Epithelial cell of esophagus (primary cell): ENCODE measurements around the gene WTIP.

Source experiments
- DNase-seq: peaks from one replicate; pipeline ENCODE4 v3.0.0; 2010; ENCODE audit warnings: low read depth
- H3K4me3 ChIP-seq: 2 replicates; pipeline ENCODE4 v1.5.1; 2011; ENCODE audit warnings: mild to moderate bottlenecking, low read length, control low read depth
- CTCF ChIP-seq: IDR thresholded peaks from 2 replicates; pipeline ENCODE4 v1.5.1; 2011; ENCODE audit warnings: low read depth, mild to moderate bottlenecking, low read length, control low read depth, inconsistent platforms; ENCODE audit not compliant: insufficient read depth; ENCODE audit errors: missing control alignments

WTIP gene

DNA sequence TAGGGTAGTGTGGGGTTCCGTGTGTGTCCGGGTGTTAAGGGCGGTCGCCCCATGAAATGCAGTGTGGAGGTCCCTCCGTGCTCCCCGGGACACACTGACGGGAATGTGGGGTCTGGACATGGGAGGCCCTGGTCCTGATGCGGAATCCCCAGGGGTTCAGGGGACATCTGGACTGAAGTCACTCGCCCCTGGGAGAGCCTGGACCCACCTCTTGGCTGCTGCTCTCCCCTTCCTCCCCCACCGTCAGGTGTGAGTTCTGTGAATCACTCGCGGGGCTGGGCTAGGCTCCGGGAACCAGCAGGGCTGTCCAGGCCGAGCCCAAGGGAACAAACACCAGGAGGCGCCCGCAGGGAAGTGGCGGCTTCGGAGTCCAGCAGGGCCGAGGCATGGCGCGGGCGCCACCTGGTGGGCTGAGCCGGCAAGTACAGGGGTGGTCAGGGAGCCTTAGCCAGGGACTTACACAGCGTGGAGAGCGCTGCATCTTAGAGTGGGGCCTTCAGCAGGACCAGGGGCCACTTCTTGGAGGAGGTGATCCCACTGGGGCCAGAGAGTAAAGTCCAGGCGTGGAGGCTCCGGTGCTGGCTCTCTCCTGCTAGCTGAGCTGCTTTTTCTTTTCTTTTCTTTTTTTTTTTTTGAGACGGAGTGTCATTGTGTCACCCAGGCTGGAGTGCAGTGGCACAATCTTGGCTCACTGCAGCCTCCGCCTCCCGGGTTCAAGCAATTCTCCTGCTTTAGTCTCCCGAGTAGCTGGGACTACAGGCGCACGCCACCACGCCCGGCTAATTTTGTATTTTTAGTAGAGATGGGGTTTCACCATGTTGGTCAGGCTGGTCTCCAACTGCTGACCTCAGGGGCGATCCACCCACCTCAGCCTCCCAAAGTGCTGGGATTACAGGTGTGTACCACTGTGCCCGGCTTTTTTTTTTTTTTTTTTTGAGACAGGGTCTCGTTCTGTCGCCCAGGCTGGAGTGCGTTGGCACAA lies 20.1 kb downstream of the WTIP start:
- DNase-seq = peak; percentile 93
- H3K4me3 ChIP-seq = no peak overlapping the region
- peak; percentile 98 for TF ChIP-seq CTCF

GRCh38 chr19:34502582-34503411 lies 21.2 kb downstream of the WTIP start:
- no peak for TF ChIP-seq CTCF
- no peak overlapping the region for H3K4me3 ChIP-seq
- DNase-seq = no peak

DNA sequence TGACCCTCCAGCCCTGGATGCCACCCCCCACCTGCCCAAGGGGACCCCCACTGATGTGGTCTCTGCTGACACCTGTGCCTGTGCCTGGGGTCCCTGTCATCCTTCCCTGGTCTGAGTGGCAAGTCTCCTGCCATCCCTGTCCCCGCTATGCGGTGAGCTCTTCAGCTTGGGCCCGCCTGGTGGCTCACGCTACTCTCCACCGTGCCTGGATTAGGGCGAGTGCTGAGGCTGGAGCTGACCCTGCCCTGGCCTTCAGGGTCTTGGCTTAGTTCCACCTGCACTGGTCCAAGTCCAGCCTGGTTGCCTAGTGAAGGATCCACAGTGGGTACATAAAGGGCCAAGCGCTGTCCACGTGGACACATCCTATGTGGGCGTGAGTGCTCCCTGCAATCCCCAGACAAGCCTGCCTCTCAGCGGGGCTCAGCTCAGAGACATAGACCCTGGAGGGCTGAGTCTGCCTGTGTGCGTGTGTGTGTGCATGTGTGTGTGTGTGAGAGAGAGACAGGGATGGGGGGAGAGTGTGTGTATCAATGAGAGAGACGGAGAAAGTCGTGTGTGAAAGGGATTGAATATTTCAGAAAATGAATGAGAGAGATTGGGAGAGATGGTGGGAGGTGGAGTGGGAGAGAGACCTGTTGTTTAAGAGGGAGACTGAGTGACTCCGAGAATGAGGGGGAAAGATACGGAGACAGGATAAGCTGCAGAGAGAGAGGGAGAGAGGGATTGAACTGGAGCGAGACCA lies 22.1 kb downstream of the WTIP start:
- no peak for TF ChIP-seq CTCF
- no peak overlapping the region for H3K4me3 ChIP-seq
- DNase-seq = no peak

DNA sequence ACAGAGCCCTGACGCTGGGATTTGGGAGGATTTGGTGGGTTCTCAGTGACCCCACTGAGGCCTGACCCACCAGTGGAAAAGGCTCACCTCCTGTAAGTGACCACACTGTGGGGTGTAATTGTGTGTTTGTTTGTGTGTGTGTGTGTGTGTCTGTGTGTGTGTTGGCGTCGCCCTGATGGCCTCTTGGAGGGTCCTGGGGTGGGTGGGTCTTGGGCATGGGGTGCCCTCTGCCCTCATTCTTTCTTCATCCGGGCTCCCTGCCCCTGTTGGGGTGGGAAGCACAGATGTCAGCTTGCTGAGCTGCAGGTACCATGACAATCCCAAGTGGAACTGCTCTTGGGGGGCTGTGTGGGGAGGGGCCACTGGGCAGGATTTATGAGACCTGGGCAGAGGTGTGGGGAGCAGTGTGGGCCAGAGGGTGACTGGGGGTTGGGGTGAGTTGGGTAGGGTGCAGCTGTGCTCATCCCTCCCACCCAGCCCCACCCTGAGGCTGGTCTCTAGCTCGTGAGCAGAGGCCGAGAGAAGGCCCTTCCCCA lies 22.8 kb downstream of the WTIP start:
- no peak overlapping the region for H3K4me3 ChIP-seq
- no peak for TF ChIP-seq CTCF
- DNase-seq = no peak

DNA sequence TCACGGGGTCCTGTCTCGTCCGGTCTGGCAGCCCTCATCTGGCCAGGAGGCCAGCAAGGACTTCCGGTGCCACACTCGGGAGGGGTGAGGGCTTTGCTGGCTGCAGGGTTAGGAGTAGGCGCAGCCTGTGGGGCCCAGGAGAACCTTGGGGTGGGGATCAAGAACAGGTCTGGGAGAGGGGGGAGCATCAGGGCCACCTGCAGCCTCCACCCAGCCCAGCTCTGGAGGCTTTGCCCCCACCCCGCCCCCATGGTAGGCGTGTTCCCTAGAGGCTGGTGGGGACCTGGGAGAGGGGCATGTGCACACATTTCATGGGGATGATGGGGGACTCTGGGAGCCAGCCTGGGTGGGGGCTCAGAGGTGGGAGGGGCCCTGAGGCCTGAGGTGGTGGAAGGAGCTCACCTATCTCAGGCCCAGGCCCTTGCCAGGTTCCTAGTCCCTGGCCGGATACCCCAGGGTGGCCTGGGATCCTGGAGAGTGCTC lies 23.3 kb downstream of the WTIP start:
- DNase-seq = no peak
- no peak overlapping the region for H3K4me3 ChIP-seq
- no peak for TF ChIP-seq CTCF

DNA sequence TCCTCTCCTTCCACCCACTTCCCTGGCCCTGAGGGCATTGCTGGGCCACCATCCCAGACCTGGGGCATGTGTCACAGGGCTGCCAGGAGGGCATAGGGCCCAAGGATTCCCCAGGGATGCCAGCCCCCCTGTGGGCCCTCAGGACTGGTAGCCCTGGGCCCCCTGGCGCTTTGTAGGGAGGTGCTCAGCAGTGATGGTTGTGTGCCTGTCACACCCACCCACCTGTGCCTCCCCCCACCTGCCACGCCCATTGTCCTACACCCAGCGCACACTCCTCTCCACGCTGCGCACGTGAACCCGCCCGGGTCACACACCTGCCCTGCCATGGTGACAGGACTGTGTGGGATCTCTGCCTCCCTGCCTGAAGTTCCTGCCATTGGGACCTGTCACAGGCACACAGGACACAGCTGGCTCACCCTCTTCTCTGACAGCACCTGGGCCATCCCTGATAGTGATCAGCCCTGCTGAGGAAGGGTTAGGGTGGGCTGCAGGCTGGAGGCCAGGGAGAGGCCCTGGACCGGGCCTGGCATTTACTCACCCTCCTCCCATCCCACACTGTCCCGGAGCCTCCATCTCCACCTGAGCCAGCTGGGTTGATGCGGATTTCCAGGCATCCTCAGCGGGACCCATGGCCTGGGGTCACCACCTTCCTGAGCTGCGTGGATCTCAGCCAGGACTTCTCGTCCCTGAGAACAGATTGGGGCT lies 23.9 kb downstream of the WTIP start:
- H3K4me3 ChIP-seq = no peak overlapping the region
- DNase-seq = no peak
- no peak for TF ChIP-seq CTCF
